Thoracic aorta (tissue), 2 donors: ENCODE measurements around the gene CPA1. TPM values are rescaled to one million over a fixed set of nuclear protein-coding genes. Genes with fewer than 3 reads are reported as not detected.

Experiments
- ATAC-seq: fragments of 150-250 bp; one replicate; pipeline ENCODE4 v1.8.0; 2017; ENCODE audit warnings: low read depth; ENCODE audit not compliant: insufficient number of reproducible peaks, low FRiP score
- DNase-seq: peaks from one replicate; pipeline ENCODE4 v3.0.0-alpha.2; 2020; ENCODE audit warnings: low spot score
- H3K27ac ChIP-seq, 2 donors: fragments of 200-600 bp; sonication (generic); 1 replicate in 1 of 2; 2 replicates in 1 of 2; pipeline ENCODE4 v1.5.1; 2016; ENCODE audit warnings: mild to moderate bottlenecking in 2 of 2, moderate library complexity in 2 of 2
- H3K27me3 ChIP-seq: fragments of 200-600 bp; sonication (generic); replicated peaks from 2 replicates; pipeline ENCODE4 v1.6.0; 2016; ENCODE audit warnings: mild to moderate bottlenecking; ENCODE audit not compliant: insufficient read depth
- H3K36me3 ChIP-seq: fragments of 200-600 bp; sonication (generic); one replicate; pipeline ENCODE4 v1.5.1; 2016
- H3K4me1 ChIP-seq, 2 donors: fragments of 200-600 bp; sonication (generic); 1 replicate in 1 of 2; 2 replicates in 1 of 2; pipeline versions ENCODE4 v1.5.1 to v1.6.0; 2016; ENCODE audit warnings: low read depth in 2 of 2, mild to moderate bottlenecking in 1 of 2; ENCODE audit not compliant: control insufficient read depth in 1 of 2
- H3K4me3 ChIP-seq: fragments of 200-600 bp; sonication (generic); 2 replicates; pipeline ENCODE4 v1.5.1; 2016; ENCODE audit warnings: mild to moderate bottlenecking
- H3K9me3 ChIP-seq: fragments of 200-600 bp; sonication (generic); 2 replicates; pipeline ENCODE4 v1.5.1; 2016
- CTCF ChIP-seq: fragments of 200-600 bp; sonication (generic); IDR thresholded peaks from one replicate; pipeline ENCODE4 v1.5.1; 2019; ENCODE audit warnings: antibody characterized with exemption
- total RNA-seq, 2 donors: library from RNA; depleted of rRNA; stranded (reverse); fragments of >200 nt; gene quantifications; one replicate each; pipeline versions ENCODE4 v1.1.0 to v1.2.3, GENCODE V29; 2016

Gene CPA1
- total RNA-seq, 2 donors from 2014 or later: 1.8 to 4.1 TPM

- no peak overlapping the region for H3K4me3 ChIP-seq
- no peaks in the 10 kb centered on the region for H3K4me1 ChIP-seq
- no peaks in the 10 kb centered on the region for H3K9me3 ChIP-seq
- no peaks in the 10 kb centered on the region for H3K27me3 ChIP-seq
- ATAC-seq (no peak), DNase-seq (no peak)
- no peak overlapping the region for H3K27ac ChIP-seq
- no peaks in the 10 kb centered on the region for H3K36me3 ChIP-seq
- no peak for TF ChIP-seq CTCF
Measured at GRCh38 chr7:130421684-130422083, 41.4 kb downstream of the CPA1 start.

- no peak for TF ChIP-seq CTCF
- Histone ChIP-seq H3K27me3 (no peaks in the 10 kb centered on the region), H3K9me3 (no peaks in the 10 kb centered on the region), H3K27ac (no peak overlapping the region), H3K36me3 (no peaks in the 10 kb centered on the region), H3K4me1 (no peaks in the 10 kb centered on the region), H3K4me3 (no peak overlapping the region)
- no peak for ATAC-seq
- no peak for DNase-seq
Measured at GRCh38 chr7:130423501-130424037, 43.3 kb downstream of the CPA1 start.

GRCh38 chr7:130425796-130426195 is 45.5 kb downstream of the CPA1 start:
- DNase-seq: no peak
- no peak overlapping the region for H3K4me3 ChIP-seq
- no peak overlapping the region for H3K27ac ChIP-seq
- H3K4me1 ChIP-seq: peaks cover 0 to 7% of the 10 kb centered on the region in 2 donors
- no peak for ATAC-seq
- no peaks in the 10 kb centered on the region for H3K36me3 ChIP-seq
- no peak for TF ChIP-seq CTCF
- no peaks in the 10 kb centered on the region for H3K27me3 ChIP-seq
- no peaks in the 10 kb centered on the region for H3K9me3 ChIP-seq

GRCh38 chr7:130426564-130426963 is 46.3 kb downstream of the CPA1 start:
- no peak for TF ChIP-seq CTCF
- ATAC-seq (no peak), DNase-seq (no peak)
- Histone ChIP-seq H3K4me3 (no peak overlapping the region), H3K27me3 (no peaks in the 10 kb centered on the region), H3K27ac (no peak overlapping the region), H3K9me3 (no peaks in the 10 kb centered on the region), H3K4me1 (peaks cover 0 to 14% of the 10 kb centered on the region in 2 donors), H3K36me3 (no peaks in the 10 kb centered on the region)

- Histone ChIP-seq H3K4me1 (peaks cover 0 to 14% of the 10 kb centered on the region in 2 donors), H3K36me3 (no peaks in the 10 kb centered on the region), H3K4me3 (no peak overlapping the region), H3K27ac (no peak overlapping the region), H3K9me3 (no peaks in the 10 kb centered on the region), H3K27me3 (no peaks in the 10 kb centered on the region)
- DNase-seq (no peak), ATAC-seq (no peak)
- TF ChIP-seq CTCF: no peak
Measured at GRCh38 chr7:130429019-130429418, 48.7 kb downstream of the CPA1 start.
